ENCODE results near the gene MGLL. TPM values are rescaled to one million over a fixed set of nuclear protein-coding genes. Genes with fewer than 3 reads are reported as not detected.

MGLL gene
- total RNA-seq, 1 donor from 2014 or later: 40.9 TPM

- no peak for DNase-seq
Observed at GRCh38 chr3:127809611-127810010, 12.7 kb downstream of the MGLL start.

- no peak for DNase-seq
Observed at GRCh38 chr3:127809211-127809610, 13.1 kb downstream of the MGLL start.

- DNase-seq: no peak
Observed at GRCh38 chr3:127808197-127808596, 14.1 kb downstream of the MGLL start.

- no peak for DNase-seq
Observed at GRCh38 chr3:127805026-127805753, 17.1 kb downstream of the MGLL start.

GRCh38 chr3:127804141-127804540 lies 18.2 kb downstream of the MGLL start:
- DNase-seq: no peak

- DNase-seq: no peak
Observed at GRCh38 chr3:127803619-127804018, 18.7 kb downstream of the MGLL start.

- no peak for DNase-seq
Observed at GRCh38 chr3:127802606-127803005, 19.7 kb downstream of the MGLL start.

- DNase-seq: no peak
Observed at GRCh38 chr3:127801731-127802313, 20.5 kb downstream of the MGLL start.

GRCh38 chr3:127800508-127800907 lies 21.8 kb downstream of the MGLL start:
- DNase-seq: no peak

- no peak for DNase-seq
Observed at GRCh38 chr3:127799476-127800222, 22.7 kb downstream of the MGLL start.

GRCh38 chr3:127798716-127799115 lies 23.6 kb downstream of the MGLL start:
- DNase-seq: no peak

GRCh38 chr3:127796831-127797150 lies 25.5 kb downstream of the MGLL start:
- no peak for DNase-seq

GRCh38 chr3:127796045-127796830 lies 26.1 kb downstream of the MGLL start:
- DNase-seq: no peak

- no peak for DNase-seq
Observed at GRCh38 chr3:127794972-127795371, 27.3 kb downstream of the MGLL start.

- no peak for DNase-seq
Observed at GRCh38 chr3:127794402-127794801, 27.9 kb downstream of the MGLL start.

- no peak for DNase-seq
Observed at GRCh38 chr3:127792541-127793292, 29.6 kb downstream of the MGLL start.

- DNase-seq: no peak
Observed at GRCh38 chr3:127791221-127791913, 30.9 kb downstream of the MGLL start.

- DNase-seq: no peak
Observed at GRCh38 chr3:127790882-127791183, 31.5 kb downstream of the MGLL start.

- DNase-seq: no peak
Observed at GRCh38 chr3:127789990-127790881, 32.1 kb downstream of the MGLL start.

GRCh38 chr3:127789051-127789450 lies 33.3 kb downstream of the MGLL start:
- DNase-seq: no peak

All from occipital lobe (tissue), 2 donors.